Measurements from ENCODE around the gene SPAG6. TPM values are rescaled to one million over a fixed set of nuclear protein-coding genes. Genes with fewer than 3 reads are reported as not detected.
A peak's percentile ranks its signal among the peaks of the same experiment; 100 is the strongest.

The SPAG6 gene
- total and polyA plus RNA-seq, 9 of the 15 experiments (the other 6 are each of a cell fraction or from before 2014, with no cell fraction given): 3.5 to 23.1 (median 11.8) TPM

DNA sequence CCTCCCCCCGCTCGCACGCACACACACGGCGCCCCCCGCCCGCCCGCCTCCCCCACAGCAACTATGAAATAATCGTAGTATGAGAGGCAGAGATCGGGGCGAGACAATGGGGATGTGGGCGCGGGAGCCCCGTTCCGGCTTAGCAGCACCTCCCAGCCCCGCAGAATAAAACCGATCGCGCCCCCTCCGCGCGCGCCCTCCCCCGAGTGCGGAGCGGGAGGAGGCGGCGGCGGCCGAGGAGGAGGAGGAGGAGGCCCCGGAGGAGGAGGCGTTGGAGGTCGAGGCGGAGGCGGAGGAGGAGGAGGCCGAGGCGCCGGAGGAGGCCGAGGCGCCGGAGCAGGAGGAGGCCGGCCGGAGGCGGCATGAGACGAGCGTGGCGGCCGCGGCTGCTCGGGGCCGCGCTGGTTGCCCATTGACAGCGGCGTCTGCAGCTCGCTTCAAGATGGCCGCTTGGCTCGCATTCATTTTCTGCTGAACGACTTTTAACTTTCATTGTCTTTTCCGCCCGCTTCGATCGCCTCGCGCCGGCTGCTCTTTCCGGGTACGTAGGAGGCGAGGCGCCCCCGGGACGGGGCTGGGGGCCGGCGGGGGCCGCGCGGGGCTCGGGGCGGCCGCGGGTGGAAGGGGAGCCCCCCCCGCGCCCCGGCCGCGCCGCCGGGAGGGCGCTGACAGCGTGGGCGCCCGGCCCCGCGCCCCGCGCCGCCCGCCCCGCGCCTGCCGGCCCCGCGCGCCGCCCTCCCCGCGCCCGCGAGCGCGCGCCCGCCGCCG is 24.0 kb upstream of the SPAG6 start (continued):
- TF ChIP-seq, protein P1, sequence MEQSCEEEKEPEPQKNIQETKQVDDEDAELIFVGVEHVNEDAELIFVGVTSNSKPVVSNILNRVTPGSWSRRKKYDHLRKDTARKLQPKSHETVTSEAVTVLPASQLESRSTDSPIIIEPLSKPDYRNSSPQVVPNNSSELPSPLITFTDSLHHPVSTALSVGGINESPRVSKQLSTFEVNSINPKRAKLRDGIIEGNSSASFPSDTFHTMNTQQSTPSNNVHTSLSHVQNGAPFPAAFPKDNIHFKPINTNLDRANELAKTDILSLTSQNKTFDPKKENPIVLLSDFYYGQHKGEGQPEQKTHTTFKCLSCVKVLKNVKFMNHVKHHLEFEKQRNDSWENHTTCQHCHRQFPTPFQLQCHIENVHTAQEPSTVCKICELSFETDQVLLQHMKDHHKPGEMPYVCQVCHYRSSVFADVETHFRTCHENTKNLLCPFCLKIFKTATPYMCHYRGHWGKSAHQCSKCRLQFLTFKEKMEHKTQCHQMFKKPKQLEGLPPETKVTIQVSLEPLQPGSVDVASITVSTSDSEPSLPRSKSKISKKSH (CRISPR knock-in tag; IDR thresholded peaks at IDR 0.05): no peak
- TF ChIP-seq PHF21A (IDR thresholded peaks at IDR 0.05; ENCODE audit: borderline replicate concordance, low read depth) (0 out of 2 replicates have a peak, but pooled peaks have one; percentile 53), ZNF263 (CRISPR knock-in tag; IDR thresholded peaks at IDR 0.05; ENCODE audit: borderline replicate concordance) (peak; percentile 99), KDM5B (IDR thresholded peaks at IDR 0.05; ENCODE audit: insufficient replicate concordance, low read depth, low read length) (peak; percentile 57), DACH1 (IDR thresholded peaks at IDR 0.05; ENCODE audit: partially characterized antibody) (no peak)

DNA sequence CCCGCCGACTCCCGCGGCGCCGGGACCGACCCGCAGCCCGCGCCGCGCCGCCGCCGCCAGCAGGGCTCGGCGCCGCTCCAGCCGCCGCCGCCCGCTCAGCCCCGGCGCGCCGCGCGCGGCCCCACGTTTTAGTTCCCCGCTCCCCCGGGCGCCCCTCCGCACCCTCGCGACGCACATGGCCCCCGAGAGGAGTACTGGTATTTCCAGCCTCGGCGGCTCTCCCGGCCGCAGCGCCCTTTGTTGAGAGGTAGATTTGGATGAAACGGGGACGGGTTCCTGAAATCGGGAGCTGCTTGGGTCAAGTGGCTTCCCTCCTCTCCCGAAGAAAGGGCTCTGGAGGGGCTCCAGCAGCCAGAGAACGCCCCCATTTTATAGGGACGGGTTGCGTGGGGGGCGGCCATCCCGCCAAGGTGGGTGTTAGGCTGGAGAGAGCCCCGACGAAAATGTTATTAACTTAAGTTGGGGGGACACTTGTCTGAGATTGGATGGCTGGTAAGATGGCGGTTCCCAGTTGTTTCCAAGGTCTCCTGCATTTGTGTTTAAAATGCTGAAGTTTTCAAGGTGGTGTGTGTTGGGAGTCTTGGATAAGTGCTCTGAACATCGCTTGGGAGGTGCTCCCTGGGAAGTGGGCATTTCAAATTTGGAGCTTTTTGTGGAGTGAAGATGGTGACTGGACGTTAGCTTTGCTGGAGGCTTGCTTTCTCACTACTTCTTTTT is 23.2 kb upstream of the SPAG6 start:
- in situ Hi-C loops (cut with MboI): no loop called here
- peaks cover 13 to 23% of the 10 kb centered on the region in 2 experiments; a peak in 3 of 5 replicates for H3K4me1 ChIP-seq (replicated peaks in 1 of 2; ENCODE audit: control insufficient read depth in 2 of 2, insufficient read depth in 2 of 2, low read length in 2 of 2)
- WGBS (ENCODE audit: insufficient coverage, low coverage, missing lambda C conversion rate): 0% methylated on average over 38 of the region's 57 CpGs
- H2AFZ ChIP-seq (ENCODE audit: low read depth, low read length): no peak overlapping the region
- no TSS peak for BruUV-seq (replicated peaks)
- DNase-seq (ENCODE audit: extremely low read depth in 1 of 4, low spot score in 3 of 4): peak in 1 of 4 experiments; percentile 57
- H3K9ac ChIP-seq (ENCODE audit: insufficient read depth in 1 of 2, low read depth in 2 of 2, low read length in 2 of 2): peak overlapping the region; percentile 60 to 95
- no peak for FAIRE-seq
- H3K9me3 ChIP-seq (replicated peaks; ENCODE audit: control insufficient read depth, insufficient read depth, low read depth, low read length): no peaks in the 10 kb centered on the region
- H4K20me1 ChIP-seq (replicated peaks; ENCODE audit: control insufficient read depth, insufficient read depth, low read length): 0 out of 2 replicates have a peak, but pooled peaks cover 6% of the 10 kb centered on the region
- H3K9me1 ChIP-seq (ENCODE audit: control insufficient read depth, insufficient read depth, low read length): no peaks in the 10 kb centered on the region
- intact Hi-C loops (cut with micrococcal nuclease): loop anchor here (5.0 kb wide), 1 partner anchor 190 kb away; no protein-coding TSS in a partner anchor
- ChIA-PET CTCF (ENCODE audit: low intra/inter-chr PET ratio) (no interaction called here), POLR2A (interaction anchor here (0.6 to 1.6 kb wide), 5 partner anchors 16 to 115 kb away, joined by 3 to 6 read pairs (median 3); no protein-coding TSS in a partner anchor)
- peaks cover 83% of the 10 kb centered on the region for H3K79me2 ChIP-seq (ENCODE audit: control insufficient read depth, insufficient read depth, low read length)
- H3K27ac ChIP-seq (ENCODE audit: extremely low read depth, low read depth, low read length): no peak overlapping the region
- H3K27me3 ChIP-seq (ENCODE audit: control insufficient read depth in 2 of 2, insufficient read depth in 2 of 2, low read length in 2 of 2): peaks cover 6 to 7% of the 10 kb centered on the region in 2 experiments; a peak in 3 of 5 replicates
- peak overlapping the region; percentile 77 for H3K4me3 ChIP-seq
- peaks cover 11% of the 10 kb centered on the region for H3K36me3 ChIP-seq (ENCODE audit: control insufficient read depth, insufficient read depth, low read length)
- peak overlapping the region; percentile 79 for H3K4me2 ChIP-seq (ENCODE audit: insufficient read depth, low read length)
- no peak for ATAC-seq
- peak; percentile 34; the same call in 1 of the 2 replicates for TF ChIP-seq RB1 (IDR thresholded peaks at IDR 0.05; ENCODE audit: low read depth)
- TF ChIP-seq TAF1 (IDR thresholded peaks at IDR 0.05; ENCODE audit: control insufficient read depth, extremely low read depth, insufficient read depth, low read length, severe bottlenecking): no peak
- no peak for TF ChIP-seq ZNF668 (CRISPR knock-in tag; IDR thresholded peaks at IDR 0.05)
- TF ChIP-seq, protein P2, sequence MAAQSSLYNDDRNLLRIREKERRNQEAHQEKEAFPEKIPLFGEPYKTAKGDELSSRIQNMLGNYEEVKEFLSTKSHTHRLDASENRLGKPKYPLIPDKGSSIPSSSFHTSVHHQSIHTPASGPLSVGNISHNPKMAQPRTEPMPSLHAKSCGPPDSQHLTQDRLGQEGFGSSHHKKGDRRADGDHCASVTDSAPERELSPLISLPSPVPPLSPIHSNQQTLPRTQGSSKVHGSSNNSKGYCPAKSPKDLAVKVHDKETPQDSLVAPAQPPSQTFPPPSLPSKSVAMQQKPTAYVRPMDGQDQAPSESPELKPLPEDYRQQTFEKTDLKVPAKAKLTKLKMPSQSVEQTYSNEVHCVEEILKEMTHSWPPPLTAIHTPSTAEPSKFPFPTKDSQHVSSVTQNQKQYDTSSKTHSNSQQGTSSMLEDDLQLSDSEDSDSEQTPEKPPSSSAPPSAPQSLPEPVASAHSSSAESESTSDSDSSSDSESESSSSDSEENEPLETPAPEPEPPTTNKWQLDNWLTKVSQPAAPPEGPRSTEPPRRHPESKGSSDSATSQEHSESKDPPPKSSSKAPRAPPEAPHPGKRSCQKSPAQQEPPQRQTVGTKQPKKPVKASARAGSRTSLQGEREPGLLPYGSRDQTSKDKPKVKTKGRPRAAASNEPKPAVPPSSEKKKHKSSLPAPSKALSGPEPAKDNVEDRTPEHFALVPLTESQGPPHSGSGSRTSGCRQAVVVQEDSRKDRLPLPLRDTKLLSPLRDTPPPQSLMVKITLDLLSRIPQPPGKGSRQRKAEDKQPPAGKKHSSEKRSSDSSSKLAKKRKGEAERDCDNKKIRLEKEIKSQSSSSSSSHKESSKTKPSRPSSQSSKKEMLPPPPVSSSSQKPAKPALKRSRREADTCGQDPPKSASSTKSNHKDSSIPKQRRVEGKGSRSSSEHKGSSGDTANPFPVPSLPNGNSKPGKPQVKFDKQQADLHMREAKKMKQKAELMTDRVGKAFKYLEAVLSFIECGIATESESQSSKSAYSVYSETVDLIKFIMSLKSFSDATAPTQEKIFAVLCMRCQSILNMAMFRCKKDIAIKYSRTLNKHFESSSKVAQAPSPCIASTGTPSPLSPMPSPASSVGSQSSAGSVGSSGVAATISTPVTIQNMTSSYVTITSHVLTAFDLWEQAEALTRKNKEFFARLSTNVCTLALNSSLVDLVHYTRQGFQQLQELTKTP (IDR thresholded peaks at IDR 0.05; ENCODE audit: low read depth in 1 of 2, partially characterized antibody in 2 of 2): peak in 1 of 2 experiments; percentile 26
- TF ChIP-seq, protein P3, sequence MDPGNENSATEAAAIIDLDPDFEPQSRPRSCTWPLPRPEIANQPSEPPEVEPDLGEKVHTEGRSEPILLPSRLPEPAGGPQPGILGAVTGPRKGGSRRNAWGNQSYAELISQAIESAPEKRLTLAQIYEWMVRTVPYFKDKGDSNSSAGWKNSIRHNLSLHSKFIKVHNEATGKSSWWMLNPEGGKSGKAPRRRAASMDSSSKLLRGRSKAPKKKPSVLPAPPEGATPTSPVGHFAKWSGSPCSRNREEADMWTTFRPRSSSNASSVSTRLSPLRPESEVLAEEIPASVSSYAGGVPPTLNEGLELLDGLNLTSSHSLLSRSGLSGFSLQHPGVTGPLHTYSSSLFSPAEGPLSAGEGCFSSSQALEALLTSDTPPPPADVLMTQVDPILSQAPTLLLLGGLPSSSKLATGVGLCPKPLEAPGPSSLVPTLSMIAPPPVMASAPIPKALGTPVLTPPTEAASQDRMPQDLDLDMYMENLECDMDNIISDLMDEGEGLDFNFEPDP (CRISPR knock-in tag; IDR thresholded peaks at IDR 0.05): no peak
